Measurements from ENCODE around the gene PDE4DIP.
"Not testable (repeated sequence)": the region's sequence is repeated elsewhere in the genome, so short reads cannot be mapped to it uniquely, and the experiment has no call there.

GRCh38 chr1:148888597-148888996 is 44.4 kb downstream of the PDE4DIP start:
- TF ChIP-seq, protein P1, sequence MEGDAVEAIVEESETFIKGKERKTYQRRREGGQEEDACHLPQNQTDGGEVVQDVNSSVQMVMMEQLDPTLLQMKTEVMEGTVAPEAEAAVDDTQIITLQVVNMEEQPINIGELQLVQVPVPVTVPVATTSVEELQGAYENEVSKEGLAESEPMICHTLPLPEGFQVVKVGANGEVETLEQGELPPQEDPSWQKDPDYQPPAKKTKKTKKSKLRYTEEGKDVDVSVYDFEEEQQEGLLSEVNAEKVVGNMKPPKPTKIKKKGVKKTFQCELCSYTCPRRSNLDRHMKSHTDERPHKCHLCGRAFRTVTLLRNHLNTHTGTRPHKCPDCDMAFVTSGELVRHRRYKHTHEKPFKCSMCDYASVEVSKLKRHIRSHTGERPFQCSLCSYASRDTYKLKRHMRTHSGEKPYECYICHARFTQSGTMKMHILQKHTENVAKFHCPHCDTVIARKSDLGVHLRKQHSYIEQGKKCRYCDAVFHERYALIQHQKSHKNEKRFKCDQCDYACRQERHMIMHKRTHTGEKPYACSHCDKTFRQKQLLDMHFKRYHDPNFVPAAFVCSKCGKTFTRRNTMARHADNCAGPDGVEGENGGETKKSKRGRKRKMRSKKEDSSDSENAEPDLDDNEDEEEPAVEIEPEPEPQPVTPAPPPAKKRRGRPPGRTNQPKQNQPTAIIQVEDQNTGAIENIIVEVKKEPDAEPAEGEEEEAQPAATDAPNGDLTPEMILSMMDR (IDR thresholded peaks at IDR 0.05), result not testable (repeated sequence)
- TF ChIP-seq POLR2A (IDR thresholded peaks at IDR 0.05), result not testable (repeated sequence)

All from Peyer's patch (tissue), 4 donors.